Mesendoderm (in vitro differentiated cells): ENCODE results near the gene TMEM86B.

Experiments
- DNase-seq: peaks from one replicate; pipeline ENCODE4 v3.0.0; 2013
- H2AK5ac ChIP-seq: 2 replicates; pipeline ENCODE4 v1.6.1; 2013; ENCODE audit warnings: low read length, inconsistent platforms
- H2BK120ac ChIP-seq: 2 replicates; pipeline ENCODE4 v1.6.1; 2013; ENCODE audit warnings: low read depth, mild to moderate bottlenecking, low read length, moderate library complexity, mixed read lengths
- H2BK15ac ChIP-seq: replicated peaks from 2 replicates; pipeline ENCODE4 v1.6.1; 2013; ENCODE audit warnings: low read depth, mild to moderate bottlenecking, moderate library complexity
- H2BK5ac ChIP-seq: 2 replicates; pipeline ENCODE4 v1.6.1; 2013; ENCODE audit warnings: low read length, inconsistent platforms
- H3K18ac ChIP-seq: 2 replicates; pipeline ENCODE4 v1.6.1; 2013; ENCODE audit warnings: mild to moderate bottlenecking, low read length, mixed read lengths
- H3K23ac ChIP-seq: one replicate; pipeline ENCODE4 v1.6.1; 2013; ENCODE audit warnings: low read length
- H3K27ac ChIP-seq: 2 replicates; pipeline ENCODE4 v1.5.1; 2013; ENCODE audit warnings: low read depth, mild to moderate bottlenecking, inconsistent platforms, low read length, moderate library complexity
- H3K27me3 ChIP-seq: 2 replicates; pipeline ENCODE4 v1.6.1; 2013; ENCODE audit warnings: low read length, control low read depth, mild to moderate bottlenecking, inconsistent platforms; ENCODE audit not compliant: insufficient read depth, poor library complexity
- H3K36me3 ChIP-seq: 2 replicates; pipeline ENCODE4 v1.6.1; 2013; ENCODE audit warnings: low read length, inconsistent platforms; ENCODE audit not compliant: control insufficient read depth, insufficient read depth
- H3K4ac ChIP-seq: one replicate; pipeline ENCODE4 v1.6.1; 2013; ENCODE audit warnings: low read depth, mild to moderate bottlenecking, low read length, moderate library complexity
- H3K4me1 ChIP-seq: 2 replicates; pipeline ENCODE4 v1.6.1; 2013; ENCODE audit warnings: low read depth, low read length, inconsistent platforms; ENCODE audit not compliant: control insufficient read depth
- H3K4me2 ChIP-seq: 2 replicates; pipeline ENCODE4 v1.6.1; 2013; ENCODE audit warnings: low read length
- H3K4me3 ChIP-seq: 2 replicates; pipeline ENCODE4 v1.5.1; 2013; ENCODE audit warnings: mild to moderate bottlenecking, low read length
- H3K56ac ChIP-seq: one replicate; pipeline ENCODE4 v1.6.1; 2013; ENCODE audit warnings: low read length
- H3K79me1 ChIP-seq: 2 replicates; pipeline ENCODE4 v1.6.1; 2013; ENCODE audit warnings: low read length, inconsistent platforms
- H3K79me2 ChIP-seq: 2 replicates; pipeline ENCODE4 v1.6.1; 2013; ENCODE audit warnings: mild to moderate bottlenecking, low read length; ENCODE audit not compliant: control insufficient read depth, insufficient read depth
- H3K9ac ChIP-seq: 2 replicates; pipeline ENCODE4 v1.6.1; 2013; ENCODE audit warnings: low read length, inconsistent platforms
- H4K5ac ChIP-seq: one replicate; pipeline ENCODE4 v1.6.1; 2013; ENCODE audit warnings: low read length
- H4K8ac ChIP-seq: one replicate; pipeline ENCODE4 v1.6.1; 2013; ENCODE audit warnings: low read depth, mild to moderate bottlenecking, control low read depth, low read length, moderate library complexity
- WGBS: extraction: QIAGEN DNeasy Blood & Tissue Kit; methylation state at CpG from one replicate; pipeline ENCODE4 v1.1.7; 2013; ENCODE audit warnings: low lambda C conversion rate, missing lambda C conversion rate; ENCODE audit not compliant: insufficient coverage; ENCODE audit errors: extremely low coverage; 5-methylcytosine and 5-hydroxymethylcytosine counted together

The TMEM86B gene

DNA sequence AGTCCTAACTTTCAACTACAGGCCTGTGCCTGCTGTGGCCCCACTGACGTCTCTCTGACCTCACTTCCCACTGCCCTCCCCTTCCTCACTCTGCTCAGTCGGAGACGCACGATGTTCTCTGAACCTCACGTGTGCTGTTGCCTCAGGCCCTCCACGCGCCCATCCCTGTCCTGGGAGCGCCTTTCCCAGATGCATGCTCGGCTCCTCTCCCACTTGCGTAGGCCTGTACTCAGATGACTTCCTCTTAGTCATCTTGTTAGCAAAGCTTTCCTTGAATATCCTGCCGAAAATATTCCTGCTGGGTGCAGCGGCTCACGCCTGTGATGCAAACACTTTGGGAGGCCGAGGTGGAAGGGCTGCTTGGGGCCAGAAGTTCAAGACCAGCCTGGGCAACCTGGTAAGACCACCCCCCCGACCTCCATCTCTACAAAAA, 39.1 kb downstream of the TMEM86B start:
- no peak overlapping the region for H3K4me3 ChIP-seq
- H3K9ac ChIP-seq: no peak overlapping the region
- no peak overlapping the region for H3K27ac ChIP-seq
- H2BK5ac ChIP-seq: no peak overlapping the region
- no peak overlapping the region for H3K56ac ChIP-seq
- H2BK120ac ChIP-seq: no peak overlapping the region
- DNase-seq: no peak
- no peak overlapping the region for H4K5ac ChIP-seq
- no peaks in the 10 kb centered on the region for H3K4me1 ChIP-seq
- WGBS: no CpG with 5 or more reads among the region's 15 CpGs
- no peaks in the 10 kb centered on the region for H3K79me2 ChIP-seq
- H3K4me2 ChIP-seq: no peak overlapping the region
- no peak overlapping the region for H2AK5ac ChIP-seq
- no peaks in the 10 kb centered on the region for H3K27me3 ChIP-seq
- no peak overlapping the region for H3K23ac ChIP-seq
- no peak overlapping the region for H3K4ac ChIP-seq
- H2BK15ac ChIP-seq: no peak overlapping the region
- H3K79me1 ChIP-seq: no peaks in the 10 kb centered on the region
- H3K18ac ChIP-seq: no peak overlapping the region
- H3K36me3 ChIP-seq: no peaks in the 10 kb centered on the region
- no peak overlapping the region for H4K8ac ChIP-seq

DNA sequence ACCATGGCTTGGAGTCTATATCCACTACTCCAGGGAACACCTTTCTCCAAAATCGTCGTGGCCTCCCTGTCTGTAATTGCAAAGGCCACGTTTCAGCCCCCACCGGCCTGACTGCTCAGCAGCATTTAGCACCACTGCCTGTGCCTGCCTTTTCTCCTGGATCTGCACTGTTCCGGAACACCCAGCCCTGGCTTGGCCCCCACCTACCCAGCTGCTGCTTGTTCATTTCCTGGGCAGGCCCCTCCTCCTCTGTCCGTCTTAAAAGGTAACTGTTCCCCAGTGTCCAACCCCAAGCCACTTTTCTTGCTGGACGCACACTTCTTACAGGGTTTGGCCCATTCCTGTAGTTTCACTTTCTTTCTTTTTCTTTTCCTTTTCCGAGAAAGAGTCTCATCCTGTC, 39.9 kb downstream of the TMEM86B start:
- no peak overlapping the region for H2BK5ac ChIP-seq
- no peak overlapping the region for H3K4me2 ChIP-seq

DNA sequence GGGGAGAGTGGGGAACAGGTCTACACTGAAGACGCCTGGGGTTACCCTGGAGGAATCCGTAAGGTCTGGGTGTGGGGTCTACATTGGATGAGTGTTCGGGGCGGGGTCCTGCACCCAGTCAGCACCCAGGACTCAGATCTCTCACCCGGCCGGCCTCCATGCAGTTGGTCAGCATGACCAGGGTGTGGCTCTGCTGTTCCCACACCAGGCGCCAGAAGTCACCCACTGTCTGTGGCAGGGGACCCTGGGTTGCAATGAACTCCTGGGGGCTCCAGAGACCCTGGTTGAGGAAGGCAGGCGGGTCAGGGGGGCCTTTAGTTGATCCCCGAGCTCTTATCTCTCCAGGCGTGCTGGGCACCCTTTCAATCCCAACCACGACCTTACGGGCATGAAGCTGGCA, 42.5 kb downstream of the TMEM86B start:
- H3K56ac ChIP-seq: no peak overlapping the region
- no peaks in the 10 kb centered on the region for H3K79me1 ChIP-seq
- no peak overlapping the region for H2BK120ac ChIP-seq
- no peak overlapping the region for H2BK15ac ChIP-seq
- H3K79me2 ChIP-seq: no peaks in the 10 kb centered on the region
- no peak overlapping the region for H2AK5ac ChIP-seq
- no peak overlapping the region for H3K27ac ChIP-seq
- no peaks in the 10 kb centered on the region for H3K36me3 ChIP-seq
- no peaks in the 10 kb centered on the region for H3K27me3 ChIP-seq
- H3K18ac ChIP-seq: no peak overlapping the region
- no peak overlapping the region for H3K23ac ChIP-seq
- H3K4me2 ChIP-seq: no peak overlapping the region
- no peak overlapping the region for H3K4ac ChIP-seq
- DNase-seq: no peak
- H3K4me3 ChIP-seq: no peak overlapping the region
- no peaks in the 10 kb centered on the region for H3K4me1 ChIP-seq
- no peak overlapping the region for H2BK5ac ChIP-seq
- H4K8ac ChIP-seq: no peak overlapping the region
- H4K5ac ChIP-seq: no peak overlapping the region
- no peak overlapping the region for H3K9ac ChIP-seq
- no CpG with 5 or more reads among the region's 12 CpGs for WGBS

More for the DNA sequence above, 39.9 kb downstream of the TMEM86B start:
- no peak for DNase-seq
- no peak overlapping the region for H4K8ac ChIP-seq
- H4K5ac ChIP-seq: no peak overlapping the region
- no peak overlapping the region for H2BK15ac ChIP-seq
- no peaks in the 10 kb centered on the region for H3K36me3 ChIP-seq
- WGBS: no CpG with 5 or more reads among the region's 8 CpGs
- H3K9ac ChIP-seq: no peak overlapping the region
- H3K27ac ChIP-seq: no peak overlapping the region
- H2AK5ac ChIP-seq: no peak overlapping the region
- no peak overlapping the region for H3K4ac ChIP-seq
- no peaks in the 10 kb centered on the region for H3K79me2 ChIP-seq
- no peaks in the 10 kb centered on the region for H3K4me1 ChIP-seq
- no peak overlapping the region for H3K56ac ChIP-seq
- no peak overlapping the region for H3K4me3 ChIP-seq
- H2BK120ac ChIP-seq: no peak overlapping the region
- no peaks in the 10 kb centered on the region for H3K79me1 ChIP-seq
- no peak overlapping the region for H3K23ac ChIP-seq
- no peaks in the 10 kb centered on the region for H3K27me3 ChIP-seq
- no peak overlapping the region for H3K18ac ChIP-seq

DNA sequence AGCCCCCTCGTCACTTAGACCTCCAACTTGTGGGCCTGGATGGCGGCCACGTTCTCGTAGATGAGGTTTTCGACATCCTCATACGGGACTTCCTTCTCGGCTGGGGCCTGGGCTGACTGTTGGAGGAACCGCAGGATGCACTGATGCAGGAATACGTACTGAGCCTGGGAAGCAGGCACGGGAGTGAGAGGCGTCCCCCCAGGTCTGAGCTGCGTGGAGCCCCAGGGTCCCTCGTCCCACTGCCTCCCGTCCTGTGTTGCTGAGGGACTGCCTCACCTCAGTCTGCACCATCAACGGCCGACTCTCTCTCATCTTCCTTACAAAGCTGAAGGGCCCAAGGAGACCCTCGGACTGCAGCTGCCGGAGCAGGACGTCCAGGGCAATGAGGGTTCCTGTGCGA, 46.8 kb downstream of the TMEM86B start:
- H3K56ac ChIP-seq: no peak overlapping the region
- no peaks in the 10 kb centered on the region for H3K79me2 ChIP-seq
- DNase-seq: no peak
- H3K18ac ChIP-seq: no peak overlapping the region
- no peaks in the 10 kb centered on the region for H3K36me3 ChIP-seq
- H4K8ac ChIP-seq: no peak overlapping the region
- H3K27me3 ChIP-seq: no peaks in the 10 kb centered on the region
- H3K4ac ChIP-seq: no peak overlapping the region
- no peaks in the 10 kb centered on the region for H3K79me1 ChIP-seq
- H2BK120ac ChIP-seq: no peak overlapping the region
- H4K5ac ChIP-seq: no peak overlapping the region
- no peak overlapping the region for H2BK5ac ChIP-seq
- H3K27ac ChIP-seq: no peak overlapping the region
- H3K4me1 ChIP-seq: no peaks in the 10 kb centered on the region
- H2AK5ac ChIP-seq: no peak overlapping the region
- no peak overlapping the region for H3K4me3 ChIP-seq
- H3K9ac ChIP-seq: no peak overlapping the region
- H3K4me2 ChIP-seq: no peak overlapping the region
- no CpG with 5 or more reads among the region's 20 CpGs for WGBS
- H3K23ac ChIP-seq: no peak overlapping the region
- H2BK15ac ChIP-seq: no peak overlapping the region

DNA sequence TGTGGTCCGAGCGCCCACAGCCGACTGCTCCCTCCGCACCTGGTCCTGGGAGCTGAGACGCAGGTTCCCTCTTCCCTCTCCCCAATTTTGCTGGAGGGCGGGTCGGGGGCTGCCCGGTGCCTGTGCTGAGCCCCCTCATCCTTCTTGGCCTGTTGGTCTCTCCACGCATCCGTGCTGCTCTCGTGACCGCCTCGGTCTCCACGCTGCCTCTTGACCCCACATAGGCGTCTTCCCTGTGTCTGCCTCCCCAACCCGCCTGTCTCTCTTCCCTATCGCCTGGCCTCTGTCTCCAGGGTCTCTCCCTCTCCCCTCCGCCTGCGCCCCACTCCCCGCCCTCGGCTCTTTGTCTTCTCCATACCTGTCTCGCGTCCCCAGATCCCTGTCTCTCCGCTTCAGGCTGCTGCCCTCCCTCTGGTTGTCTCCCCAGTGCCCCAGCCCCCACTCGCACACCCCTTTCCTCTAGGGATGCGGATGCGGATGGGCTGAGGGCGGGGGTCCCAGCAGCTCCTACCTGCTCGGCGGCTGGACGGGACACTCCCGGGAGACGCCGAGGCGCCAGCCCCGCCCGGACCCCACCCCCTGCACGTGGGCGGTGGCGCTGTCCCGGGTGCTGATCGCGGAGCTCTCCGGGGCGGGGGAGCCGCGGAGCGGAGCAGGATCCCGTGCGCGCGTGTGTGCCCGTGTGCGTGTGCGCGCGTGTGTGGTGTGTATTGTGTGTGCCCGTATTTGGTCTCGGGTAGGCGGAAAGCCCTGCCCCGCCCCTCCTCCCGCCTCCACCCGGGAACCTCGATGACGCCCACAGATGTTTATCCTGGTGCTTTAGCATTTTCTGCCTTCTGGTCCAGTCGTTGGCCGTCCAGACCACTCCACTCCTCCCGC, 48.7 kb downstream of the TMEM86B start, which contains the start of gene SYT5:
SYT5 (minus strand) TSS at position 684 of the 879 bp plus-strand sequence. CDS start 1,248 bp downstream, outside the sequence.
- no peaks in the 10 kb centered on the region for H3K79me2 ChIP-seq
- H3K23ac ChIP-seq: no peak within 1 kb of the TSS
- no peak within 1 kb of the TSS for H2BK120ac ChIP-seq
- no peaks in the 10 kb centered on the region for H3K79me1 ChIP-seq
- H3K4ac ChIP-seq: no peak within 1 kb of the TSS
- peak; percentile 55 for DNase-seq
- no peak within 1 kb of the TSS for H2BK5ac ChIP-seq
- no peaks in the 10 kb centered on the region for H3K27me3 ChIP-seq
- H2AK5ac ChIP-seq: no peak within 1 kb of the TSS
- no peak within 1 kb of the TSS for H3K18ac ChIP-seq
- no peak within 1 kb of the TSS for H4K5ac ChIP-seq
- H3K56ac ChIP-seq: no peak within 1 kb of the TSS
- peak within 1 kb of the TSS; percentile 77 for H3K4me2 ChIP-seq
- H3K36me3 ChIP-seq: no peaks in the 10 kb centered on the region
- no peak within 1 kb of the TSS for H3K4me3 ChIP-seq
- H3K4me1 ChIP-seq: no peaks in the 10 kb centered on the region
- no peak within 1 kb of the TSS for H3K27ac ChIP-seq
- no peak within 1 kb of the TSS for H3K9ac ChIP-seq
- H4K8ac ChIP-seq: no peak within 1 kb of the TSS
- no CpG with 5 or more reads among the region's 68 CpGs for WGBS
- no peak within 1 kb of the TSS for H2BK15ac ChIP-seq
